LNCaP clone FGC (cell line): ENCODE data around the gene MEGF9.

Experiments
- DNase-seq: peaks from one replicate; pipeline ENCODE4 v3.0.0-alpha.2; 2011; ENCODE audit warnings: low read depth
- H3K4me3 ChIP-seq: 2 replicates; pipeline ENCODE4 v1.5.1; 2011; ENCODE audit warnings: mild to moderate bottlenecking, low read depth, low read length, control low read depth
- CTCF ChIP-seq: IDR thresholded peaks from 2 replicates; pipeline ENCODE4 v1.5.1; 2012; ENCODE audit warnings: mild to moderate bottlenecking; ENCODE audit not compliant: control insufficient read depth, insufficient read depth; ENCODE audit errors: extremely low read depth

MEGF9 gene

GRCh38 chr9:120654272-120654671 is 60.0 kb downstream of the MEGF9 start:
- H3K4me3 ChIP-seq, result no peak overlapping the region
- DNase-seq, result no peak
- no peak for TF ChIP-seq CTCF

- no peak overlapping the region for H3K4me3 ChIP-seq
- TF ChIP-seq CTCF, result no peak
- no peak for DNase-seq
These were observed 60.5 kb downstream of the MEGF9 start for GRCh38 chr9:120653762-120654161.

- H3K4me3 ChIP-seq, result no peak overlapping the region
- DNase-seq, result no peak
- TF ChIP-seq CTCF, result no peak
These were observed 61.3 kb downstream of the MEGF9 start for GRCh38 chr9:120652934-120653333.

GRCh38 chr9:120650352-120650751 is 63.9 kb downstream of the MEGF9 start:
- no peak for DNase-seq
- TF ChIP-seq CTCF, result no peak
- no peak overlapping the region for H3K4me3 ChIP-seq

- TF ChIP-seq CTCF, result no peak
- H3K4me3 ChIP-seq, result no peak overlapping the region
- DNase-seq, result no peak
These were observed 65.6 kb downstream of the MEGF9 start for GRCh38 chr9:120648581-120649197.

GRCh38 chr9:120646948-120647347 is 67.3 kb downstream of the MEGF9 start:
- no peak for DNase-seq
- no peak overlapping the region for H3K4me3 ChIP-seq
- no peak for TF ChIP-seq CTCF

- DNase-seq, result no peak
- no peak for TF ChIP-seq CTCF
- H3K4me3 ChIP-seq, result no peak overlapping the region
These were observed 68.5 kb downstream of the MEGF9 start for GRCh38 chr9:120645760-120646159.
